ENCODE measurements around the gene GDI1. TPM values are rescaled to one million over a fixed set of nuclear protein-coding genes. Genes with fewer than 3 reads are reported as not detected.

Gene GDI1
- total RNA-seq, 2 donors from 2014 or later = 63.3 to 65.0 TPM

DNA sequence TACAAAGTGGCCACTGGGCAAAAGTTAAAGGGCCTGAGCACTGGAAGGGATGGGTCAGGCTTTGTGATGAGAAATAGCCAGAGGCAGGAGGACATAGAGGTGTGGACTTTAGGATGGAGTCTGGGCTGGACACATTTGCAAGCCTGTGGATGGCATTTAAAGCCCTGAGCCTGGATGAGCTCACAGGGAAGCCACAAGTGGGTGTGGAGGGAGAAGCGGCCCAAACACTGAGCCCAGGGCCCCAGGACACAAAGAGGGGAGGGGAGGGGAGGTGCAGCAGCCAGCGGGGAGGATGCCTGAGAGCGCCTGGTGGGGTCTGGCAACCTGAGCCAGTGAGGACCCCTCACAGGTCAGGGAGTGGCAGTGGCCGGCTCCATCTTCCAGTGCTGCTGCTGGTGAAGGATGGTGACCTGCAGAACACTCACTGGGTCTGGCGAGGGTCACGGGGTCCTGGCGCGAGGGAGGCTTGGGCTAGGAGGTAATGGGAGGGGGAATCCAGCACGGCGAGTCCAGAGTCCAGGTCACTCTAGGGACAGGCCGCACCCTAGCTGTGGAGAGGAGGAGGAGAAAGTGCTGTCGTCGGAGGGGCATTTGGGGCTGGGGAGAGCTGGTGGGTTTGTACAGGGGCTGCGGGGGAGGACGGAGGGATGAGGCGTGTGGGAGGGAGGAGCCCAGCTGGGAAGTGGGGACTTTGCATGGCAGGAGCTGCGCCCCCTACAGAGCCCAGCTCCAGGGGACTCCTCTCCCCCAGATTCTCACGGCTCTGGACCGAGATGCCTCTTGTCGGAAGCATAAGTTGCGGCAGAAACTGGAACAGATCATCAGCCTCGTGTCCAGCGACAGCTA is 35.1 kb downstream of the GDI1 start:
- no peak for DNase-seq
- intact Hi-C loops (cut with DNase I, micrococcal nuclease) = no loop called here
- ATAC-seq = peak; percentile 53

DNA sequence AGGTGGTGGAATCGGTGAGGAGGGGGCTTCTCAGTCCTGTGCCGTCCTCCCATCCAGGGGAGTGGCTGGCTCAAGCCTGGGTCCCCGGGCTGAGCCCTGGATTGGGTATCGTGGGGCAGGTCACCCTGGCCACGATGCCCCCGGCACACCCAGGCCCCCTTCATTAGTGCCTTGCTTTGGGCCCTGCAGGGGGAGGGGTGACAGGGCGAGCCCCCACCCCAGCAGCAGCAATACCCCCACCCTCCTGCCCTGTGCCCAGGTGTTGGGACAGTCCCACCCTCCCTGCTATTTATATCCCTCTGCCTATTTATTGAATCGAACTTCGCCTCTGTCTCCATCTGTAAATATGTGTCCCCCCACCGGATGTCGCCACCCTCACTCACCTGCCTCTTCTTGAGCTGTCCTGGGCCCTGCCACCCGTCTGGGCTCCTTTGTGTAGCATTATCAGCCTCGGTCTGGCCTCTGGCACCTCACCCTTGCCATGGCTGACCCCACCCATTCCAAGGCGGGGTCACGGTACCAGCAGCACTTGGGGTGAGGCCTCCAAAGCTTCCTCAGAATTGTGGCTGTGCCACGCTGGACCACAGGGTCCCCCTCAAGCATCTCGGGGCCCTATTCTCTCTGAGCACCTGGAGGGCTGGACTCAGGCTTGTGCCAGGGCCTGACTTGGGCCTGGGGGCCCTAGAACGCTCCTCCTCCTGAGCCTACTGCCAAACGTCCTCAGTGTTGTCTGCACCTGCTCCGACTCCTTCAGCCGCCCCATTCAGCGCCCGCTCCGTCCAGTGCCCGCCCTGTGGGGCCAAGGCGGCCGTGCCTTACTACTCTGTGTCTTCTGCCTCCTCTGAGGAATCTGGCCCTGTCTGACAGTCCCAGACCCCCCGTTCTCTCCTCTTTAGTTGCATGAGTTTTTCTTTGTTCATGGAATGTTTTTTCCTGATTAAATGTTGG is 36.0 kb downstream of the GDI1 start:
- peak; percentile 68 for ATAC-seq
- peak in 1 of 2 donors; percentile 29 for DNase-seq
- intact Hi-C loops (cut with DNase I, micrococcal nuclease) = no loop called here

DNA sequence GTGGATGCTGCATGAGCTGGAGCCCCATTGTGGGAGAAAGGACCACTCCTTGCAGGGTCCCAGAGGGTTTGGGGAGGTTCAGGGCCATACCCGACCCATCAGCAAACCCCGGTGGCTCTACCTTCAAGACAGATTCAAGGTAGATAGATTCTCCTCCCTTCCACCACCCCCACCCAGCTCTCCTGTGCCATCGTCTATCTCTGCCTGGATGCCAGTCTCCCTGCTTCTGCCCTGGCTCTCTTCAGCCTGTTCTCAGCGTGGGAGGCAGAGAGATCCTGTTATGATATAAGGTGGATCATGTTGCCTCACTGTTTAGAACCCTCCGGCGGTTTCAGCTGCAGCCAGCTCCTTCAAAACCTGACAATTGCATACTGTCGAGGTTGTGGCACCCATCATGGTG is 36.7 kb downstream of the GDI1 start:
- ATAC-seq (no peak), DNase-seq (no peak)
- intact Hi-C loops (cut with DNase I, micrococcal nuclease) = no loop called here

DNA sequence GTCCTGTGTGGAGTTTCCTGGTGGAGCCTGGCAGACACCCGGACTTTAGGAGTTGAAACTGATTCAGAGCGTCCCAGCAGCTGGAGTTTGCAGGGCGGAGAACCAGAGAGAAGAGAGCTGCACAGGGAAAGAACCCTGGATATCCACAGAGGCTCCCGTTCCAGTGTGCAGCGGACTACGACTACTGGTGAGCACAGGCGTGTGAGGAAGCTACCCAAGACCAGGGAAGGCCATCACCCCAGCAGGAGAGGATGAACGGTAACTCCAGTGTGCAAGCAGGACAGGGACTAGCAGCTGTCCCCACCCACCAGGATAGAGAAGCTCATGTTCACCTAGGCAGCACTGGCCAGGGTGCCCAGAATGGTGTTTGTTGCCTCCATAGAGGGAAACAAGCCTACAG is 39.9 kb downstream of the GDI1 start:
- DNase-seq (no peak), ATAC-seq (no peak)
- intact Hi-C loops (cut with DNase I, micrococcal nuclease) = no loop called here

DNA sequence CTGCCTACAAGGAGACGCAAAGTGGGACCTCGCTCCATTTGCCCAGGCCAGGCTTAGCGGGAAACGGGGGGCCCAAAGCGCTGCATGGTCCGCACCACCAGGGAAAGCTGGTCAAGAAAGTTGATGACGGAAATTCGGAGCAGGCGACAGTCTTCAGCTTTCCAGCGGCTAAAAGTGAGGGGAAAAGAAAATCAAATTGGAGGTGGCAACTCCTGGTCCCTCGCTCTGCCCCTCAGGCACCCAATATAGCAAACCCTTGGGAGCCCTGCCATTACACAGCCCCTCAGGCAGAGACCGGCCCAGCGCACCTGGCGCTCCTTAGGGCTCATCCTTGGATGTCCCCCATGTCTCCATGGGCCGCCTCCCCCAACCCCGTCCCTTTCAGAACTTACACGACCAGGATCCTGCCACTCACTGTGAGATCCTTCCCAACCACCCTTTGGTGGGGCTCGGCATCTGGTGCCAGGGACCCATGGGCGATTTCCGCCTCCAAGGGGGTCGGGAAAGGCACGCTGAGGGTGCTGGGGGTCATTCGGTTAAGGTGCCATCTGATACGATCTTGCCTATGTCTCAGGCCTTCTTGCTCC is 41.0 kb downstream of the GDI1 start:
- DNase-seq (no peak), ATAC-seq (no peak)
- intact Hi-C loops (cut with DNase I, micrococcal nuclease) = no loop called here

DNA sequence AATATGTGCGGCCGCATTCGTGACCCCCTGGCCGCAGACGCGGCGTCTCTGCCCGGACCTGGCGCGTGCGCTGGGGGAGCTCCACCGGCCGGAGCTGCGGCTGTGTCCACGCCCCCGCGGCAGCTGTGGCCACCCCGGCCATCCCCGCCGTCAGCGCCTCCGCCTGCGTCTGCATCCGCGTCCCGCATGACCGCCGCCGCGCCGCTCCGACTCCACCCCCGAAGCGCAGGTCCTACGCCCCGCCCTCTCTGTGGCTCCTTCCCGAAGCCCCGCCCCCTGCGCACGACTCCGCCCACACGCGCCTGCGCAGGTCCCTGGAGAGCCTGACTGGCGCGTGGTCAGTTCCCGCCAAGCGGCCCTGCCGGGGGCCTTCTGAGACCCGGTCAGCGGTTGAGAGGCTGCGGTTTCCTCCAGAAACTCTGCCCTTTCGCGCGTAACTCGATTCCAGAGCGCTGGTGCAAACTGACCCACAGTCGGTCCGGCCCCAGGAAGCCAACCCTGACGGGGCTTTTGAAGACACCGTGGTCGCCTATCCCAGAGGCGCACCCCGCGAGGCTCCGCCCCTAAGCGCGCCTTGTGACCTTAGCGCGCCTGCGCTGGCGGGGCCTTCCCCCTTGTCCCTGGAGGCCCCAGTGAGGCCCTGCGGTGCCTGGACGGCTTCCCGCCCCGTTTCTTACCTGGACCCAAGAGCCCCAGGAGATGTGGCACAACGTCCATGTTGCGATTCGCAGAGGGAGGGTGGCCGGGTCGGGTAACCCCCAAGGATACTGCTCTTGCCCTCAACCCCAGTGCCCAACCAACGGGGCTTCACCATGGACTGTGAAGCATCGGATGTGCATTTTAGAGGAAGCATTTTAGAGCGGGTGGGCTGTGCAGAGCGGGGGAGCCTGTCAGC is 42.0 kb downstream of the GDI1 start, which contains the start of gene LAGE3:
Gene LAGE3, minus strand, starts transcription at position 554 of the 895 bp plus-strand sequence. Its CDS starts 366 bp downstream, at position 188.
- ATAC-seq = peak; percentile 94
- peak; percentile 91 to 95 for DNase-seq
- intact Hi-C loops (cut with DNase I, micrococcal nuclease) = no loop called here

DNA sequence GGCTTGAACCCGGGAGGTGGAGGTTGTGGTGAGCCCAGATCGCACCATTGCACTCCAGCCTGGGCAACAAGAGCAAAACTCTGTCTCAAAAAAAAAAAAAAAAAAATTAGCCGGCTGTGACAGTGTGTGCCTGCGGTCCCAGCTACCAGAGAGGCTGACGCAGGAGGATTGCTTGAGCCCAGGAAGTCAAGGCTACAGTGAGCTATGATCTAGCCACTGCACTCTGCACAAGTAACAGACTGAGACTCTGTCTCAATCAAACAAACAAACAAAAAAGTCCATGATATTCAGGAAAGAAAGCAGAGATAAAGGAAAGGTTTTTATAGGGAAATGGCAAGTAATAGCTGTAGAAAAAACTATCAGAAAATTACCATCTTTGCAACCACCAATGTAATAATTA is 44.2 kb downstream of the GDI1 start:
- intact Hi-C loops (cut with DNase I, micrococcal nuclease) = no loop called here
- DNase-seq (no peak), ATAC-seq (no peak)

DNA sequence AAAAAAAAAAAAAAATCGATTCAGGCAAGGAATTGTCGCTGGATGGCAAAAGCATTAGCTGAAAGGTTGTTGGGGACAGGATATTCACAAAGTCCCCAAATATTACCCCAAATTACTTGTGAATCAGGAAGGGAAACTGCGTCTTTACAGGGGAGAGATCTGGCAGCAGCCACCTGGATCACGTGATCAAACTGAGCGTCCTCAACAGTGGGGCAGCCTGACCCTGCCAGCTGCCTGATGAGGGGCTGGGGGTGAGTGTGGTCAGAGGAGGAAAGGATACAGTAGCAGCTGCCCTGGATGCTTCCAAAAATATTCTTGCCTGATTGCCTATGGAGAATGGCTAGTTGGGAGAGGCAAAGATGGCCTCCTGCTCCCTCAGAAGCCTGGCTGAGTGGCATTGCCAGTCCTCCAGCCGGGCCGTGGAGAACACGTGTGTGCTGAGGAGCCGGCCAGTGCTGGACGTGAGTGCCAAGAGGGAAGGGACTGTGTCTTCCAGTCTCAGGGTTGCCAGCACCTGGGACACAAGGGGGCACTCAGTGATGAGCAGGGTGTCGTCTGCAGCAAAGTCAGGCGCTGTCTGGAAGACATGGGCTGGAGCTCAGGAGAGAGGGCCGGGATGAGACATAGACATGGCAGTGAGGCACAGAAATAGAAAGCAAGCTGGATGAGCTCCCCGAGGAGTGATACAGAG is 45.1 kb downstream of the GDI1 start:
- intact Hi-C loops (cut with DNase I, micrococcal nuclease) = no loop called here
- DNase-seq (no peak), ATAC-seq (no peak)

DNA sequence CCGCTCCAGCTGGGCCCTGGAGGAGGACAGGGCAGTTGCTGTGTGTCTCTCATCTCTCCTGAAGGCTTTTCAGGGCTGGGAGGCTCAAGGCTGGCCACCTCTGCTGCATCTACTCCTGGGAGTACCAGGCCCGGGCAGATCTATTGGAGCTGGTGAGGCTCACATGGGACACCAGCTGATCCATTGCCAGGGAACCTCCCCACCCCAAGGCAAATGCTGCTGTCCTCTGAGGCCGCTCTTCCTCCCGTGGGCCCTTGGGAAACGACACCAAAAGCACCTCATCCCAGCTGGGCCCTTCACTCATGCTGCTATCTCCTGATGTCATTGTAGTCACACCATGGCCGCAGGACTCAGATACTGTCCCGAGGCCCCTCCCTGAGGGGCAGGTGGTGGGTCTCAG is 45.8 kb downstream of the GDI1 start:
- no peak for DNase-seq
- no peak for ATAC-seq
- intact Hi-C loops (cut with DNase I, micrococcal nuclease) = no loop called here

DNA sequence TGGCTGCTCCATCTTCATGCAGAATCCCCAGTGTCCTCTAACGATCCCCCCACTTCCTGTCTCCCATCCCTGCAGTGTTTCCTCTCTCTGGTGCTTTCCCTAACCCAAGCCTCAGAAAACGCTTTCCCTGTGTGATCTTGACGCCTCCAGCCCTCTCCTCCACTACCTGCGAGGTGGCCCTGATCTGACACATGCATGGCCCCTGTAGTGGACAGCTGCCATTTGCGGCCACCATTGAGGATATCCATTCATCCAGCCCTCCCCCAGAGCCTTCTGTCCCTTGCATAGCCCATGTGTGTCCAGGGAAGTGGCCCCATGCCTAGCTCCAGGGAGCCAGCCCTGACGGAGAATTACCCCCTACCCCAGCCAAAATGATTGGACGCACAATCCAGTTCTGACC is 46.4 kb downstream of the GDI1 start:
- intact Hi-C loops (cut with DNase I, micrococcal nuclease) = no loop called here
- DNase-seq = no peak
- ATAC-seq = no peak

DNA sequence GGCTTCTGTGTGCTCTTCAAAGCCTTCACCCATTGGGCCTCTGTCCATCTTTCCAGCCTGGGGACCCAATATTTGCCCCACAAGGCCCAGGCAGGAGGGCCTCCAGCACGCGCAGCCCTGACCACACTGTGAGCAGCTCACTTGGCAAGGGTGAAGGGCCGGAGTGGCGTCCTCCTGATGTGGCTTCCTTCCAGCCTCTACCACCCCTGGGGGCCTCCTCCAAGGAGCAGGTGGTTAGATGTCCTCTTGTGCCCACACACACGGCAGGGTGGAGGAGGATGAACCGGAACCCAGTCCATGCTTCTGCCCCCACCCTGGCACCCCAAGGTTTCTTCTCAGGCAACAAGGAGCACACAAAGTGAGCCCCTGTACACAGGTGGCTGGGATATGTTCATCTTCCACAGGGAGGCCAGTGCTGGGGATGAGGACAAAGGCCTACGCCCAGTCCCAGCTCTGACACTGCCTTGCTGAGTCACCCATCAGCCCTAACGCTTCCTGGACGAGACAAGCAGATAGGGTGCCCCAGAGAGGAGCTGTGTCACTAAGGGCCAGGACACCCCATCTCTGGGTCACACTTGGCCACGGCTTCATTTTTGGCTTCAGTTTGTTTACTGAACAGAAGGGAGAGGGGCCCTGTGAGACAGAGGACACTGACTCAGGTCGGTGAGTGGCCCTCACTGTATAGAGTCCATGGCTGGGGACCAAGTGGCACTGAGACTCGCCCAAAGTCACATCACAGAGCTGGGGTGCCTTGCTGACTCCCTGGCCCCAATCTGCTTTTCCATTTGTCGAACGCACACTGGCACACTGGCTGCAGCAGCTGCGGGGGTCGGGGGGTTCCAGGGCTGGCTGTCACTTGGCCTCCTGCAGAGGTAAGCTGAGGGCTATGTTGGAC is 47.5 kb downstream of the GDI1 start:
- intact Hi-C loops (cut with DNase I, micrococcal nuclease) = no loop called here
- DNase-seq (no peak), ATAC-seq (peak; percentile 38)

DNA sequence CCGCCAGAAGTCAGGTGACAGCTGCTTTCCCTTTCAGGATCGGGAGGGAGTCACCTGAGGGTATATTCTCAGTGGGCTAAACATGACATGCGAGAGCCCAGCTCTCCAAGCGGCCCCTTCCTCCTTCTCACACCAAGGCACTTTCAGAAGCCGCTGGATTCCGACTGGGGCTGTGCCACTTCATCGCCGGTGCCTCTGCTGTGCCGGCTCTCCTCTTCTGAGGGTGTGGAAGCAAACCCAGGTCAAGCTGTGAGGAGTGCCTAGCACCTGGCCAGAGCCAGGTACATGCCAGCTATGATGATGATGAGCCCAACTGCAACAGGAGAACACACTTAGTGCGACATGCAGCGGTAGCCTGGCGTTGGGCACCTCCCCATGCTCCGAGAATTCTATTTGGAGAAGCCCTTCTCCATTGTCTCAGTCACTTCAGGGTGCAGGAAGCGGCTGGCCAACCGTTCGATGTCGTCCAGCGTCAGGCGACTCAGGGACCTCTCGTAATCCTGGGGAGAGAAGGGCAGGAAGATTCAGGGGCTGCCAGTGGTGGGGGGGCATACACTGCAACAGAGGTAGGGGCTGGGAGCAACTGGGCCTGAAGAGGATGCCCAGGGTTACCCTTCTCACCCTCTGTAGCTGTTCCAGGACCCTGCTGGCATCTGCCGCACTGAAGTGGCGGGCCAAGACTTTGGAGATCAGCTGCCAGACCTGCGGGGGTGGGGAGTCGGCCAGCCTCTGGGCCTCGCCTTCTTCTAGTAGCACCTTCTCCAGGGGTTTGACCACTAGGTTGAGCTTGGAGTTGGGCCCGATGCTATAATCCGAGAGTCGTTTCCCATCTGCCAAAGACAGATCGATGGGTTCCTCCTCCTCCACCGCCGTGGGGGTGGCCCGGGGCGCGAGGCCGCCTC is 48.4 kb downstream of the GDI1 start:
- intact Hi-C loops (cut with DNase I, micrococcal nuclease) = no loop called here
- DNase-seq (no peak), ATAC-seq (no peak)

DNA sequence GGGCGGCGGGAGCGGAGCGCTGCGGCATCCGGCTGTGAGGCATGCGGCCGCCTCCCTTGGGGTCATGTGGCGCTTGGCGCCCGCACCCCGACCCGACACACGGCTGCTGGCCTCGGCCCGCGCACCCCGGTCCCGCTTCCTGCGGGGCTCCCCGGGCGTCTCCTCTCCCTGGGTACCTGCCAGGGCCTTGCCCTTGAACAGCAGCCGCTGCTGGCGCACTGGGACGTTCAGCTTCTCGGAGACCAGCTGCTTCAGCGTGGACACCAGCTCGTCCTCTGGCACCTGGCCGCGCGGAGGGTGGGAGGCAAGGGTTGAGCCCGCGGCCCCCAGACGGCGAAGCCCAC is 49.1 kb downstream of the GDI1 start:
- peak in 1 of 2 donors; percentile 44 for DNase-seq
- intact Hi-C loops (cut with DNase I, micrococcal nuclease) = no loop called here
- ATAC-seq = peak; percentile 12

DNA sequence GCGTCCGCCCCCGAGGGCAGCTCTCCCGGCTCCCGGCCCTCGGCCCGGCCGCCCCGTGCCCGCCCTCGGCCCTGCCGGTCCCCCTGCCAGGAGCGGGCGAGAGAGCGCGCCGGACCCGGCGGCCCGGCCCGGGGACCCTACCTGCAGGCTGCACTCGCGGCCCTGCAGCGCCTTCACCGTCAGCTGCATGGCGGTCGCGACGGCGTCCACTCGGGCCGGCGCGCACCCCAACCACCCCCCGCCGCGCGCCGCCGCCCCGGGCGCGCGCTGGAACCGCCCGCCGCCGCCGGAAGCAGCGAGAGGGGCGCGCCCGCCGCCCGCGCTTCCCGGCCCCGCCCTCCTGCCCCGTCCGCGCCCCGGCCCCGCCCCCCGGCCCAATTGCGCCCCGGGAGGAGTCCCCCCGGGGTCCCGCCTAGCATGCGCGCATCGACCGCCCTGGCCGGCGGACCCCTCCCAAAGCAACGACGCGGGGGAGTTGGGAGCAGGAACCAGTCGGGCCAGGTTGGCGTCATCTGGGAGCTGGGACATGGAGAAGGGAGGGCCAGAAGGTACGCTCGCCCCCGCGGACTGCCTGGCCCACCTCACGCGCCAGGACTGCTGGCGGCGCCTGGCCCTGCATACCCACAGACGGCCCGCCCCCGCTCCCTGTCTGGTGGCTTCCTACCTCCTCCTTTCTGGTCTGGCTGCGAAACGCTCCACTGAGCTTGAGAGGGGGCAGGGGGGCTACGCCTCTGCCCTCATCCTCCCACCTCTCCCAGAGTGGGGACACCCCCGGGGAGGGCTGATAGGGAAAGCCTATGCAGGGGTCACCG is 49.6 kb downstream of the GDI1 start, which contains the start of gene UBL4A:
Gene UBL4A, minus strand, starts transcription at position 220 of the 812 bp plus-strand sequence. Its CDS starts 31 bp downstream, at position 189.
- intact Hi-C loops (cut with DNase I, micrococcal nuclease) = no loop called here
- peak; percentile 48 for ATAC-seq

More for the DNA sequence above, 49.6 kb downstream of the GDI1 start, which contains the start of gene UBL4A:
- peak; percentile 59 to 66 for DNase-seq
